GM04503 (cell line): ENCODE data around the gene RNF14.
"Not testable (repeated sequence)": the region's sequence is repeated elsewhere in the genome, so short reads cannot be mapped to it uniquely, and the experiment has no call there.

ENCODE experiments used
- DNase-seq: peaks from one replicate; pipeline ENCODE4 v3.0.0-alpha.2; 2012; ENCODE audit warnings: low read depth

The RNF14 gene, protein sequence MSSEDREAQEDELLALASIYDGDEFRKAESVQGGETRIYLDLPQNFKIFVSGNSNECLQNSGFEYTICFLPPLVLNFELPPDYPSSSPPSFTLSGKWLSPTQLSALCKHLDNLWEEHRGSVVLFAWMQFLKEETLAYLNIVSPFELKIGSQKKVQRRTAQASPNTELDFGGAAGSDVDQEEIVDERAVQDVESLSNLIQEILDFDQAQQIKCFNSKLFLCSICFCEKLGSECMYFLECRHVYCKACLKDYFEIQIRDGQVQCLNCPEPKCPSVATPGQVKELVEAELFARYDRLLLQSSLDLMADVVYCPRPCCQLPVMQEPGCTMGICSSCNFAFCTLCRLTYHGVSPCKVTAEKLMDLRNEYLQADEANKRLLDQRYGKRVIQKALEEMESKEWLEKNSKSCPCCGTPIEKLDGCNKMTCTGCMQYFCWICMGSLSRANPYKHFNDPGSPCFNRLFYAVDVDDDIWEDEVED

DNA sequence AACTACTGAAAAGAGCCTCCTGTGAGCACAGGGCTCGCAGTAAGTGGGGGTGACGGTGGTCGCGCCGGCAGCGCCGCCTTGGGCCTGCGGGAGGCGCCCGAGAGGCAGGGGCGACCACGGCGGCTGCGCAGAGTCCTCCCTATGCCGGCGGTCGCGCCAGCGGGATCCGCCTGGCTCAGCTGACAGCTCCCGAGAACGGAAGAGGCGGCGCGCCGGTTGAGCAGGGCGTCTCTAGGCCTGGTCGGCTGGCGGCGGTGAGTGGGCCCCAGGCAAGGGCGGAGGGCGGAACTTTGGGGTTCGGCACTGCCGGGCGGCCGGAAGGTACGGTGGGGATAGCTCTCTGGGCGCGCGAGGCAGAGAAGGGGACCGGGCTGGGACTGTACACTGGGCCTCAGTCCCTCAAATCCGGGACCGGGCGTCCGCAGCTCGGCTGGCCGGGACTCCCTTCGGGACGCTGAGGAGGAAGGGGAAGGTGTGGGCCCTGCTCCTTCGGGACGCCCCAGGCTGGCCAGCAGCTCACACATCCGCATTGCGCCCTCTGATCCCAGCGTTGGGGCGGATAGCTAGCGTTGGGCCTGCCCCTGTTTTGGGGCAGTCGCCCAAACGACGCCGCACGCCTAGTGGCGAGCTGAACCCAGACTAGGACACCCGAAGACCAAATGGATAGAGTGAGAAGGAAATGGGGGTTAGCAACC, at the start of gene RNF14:
Gene RNF14, plus strand, starts transcription at position 192 of the 695 bp plus-strand sequence. CDS start 4,484 bp downstream, outside the sequence.
- DNase-seq: peak; percentile 56

DNA sequence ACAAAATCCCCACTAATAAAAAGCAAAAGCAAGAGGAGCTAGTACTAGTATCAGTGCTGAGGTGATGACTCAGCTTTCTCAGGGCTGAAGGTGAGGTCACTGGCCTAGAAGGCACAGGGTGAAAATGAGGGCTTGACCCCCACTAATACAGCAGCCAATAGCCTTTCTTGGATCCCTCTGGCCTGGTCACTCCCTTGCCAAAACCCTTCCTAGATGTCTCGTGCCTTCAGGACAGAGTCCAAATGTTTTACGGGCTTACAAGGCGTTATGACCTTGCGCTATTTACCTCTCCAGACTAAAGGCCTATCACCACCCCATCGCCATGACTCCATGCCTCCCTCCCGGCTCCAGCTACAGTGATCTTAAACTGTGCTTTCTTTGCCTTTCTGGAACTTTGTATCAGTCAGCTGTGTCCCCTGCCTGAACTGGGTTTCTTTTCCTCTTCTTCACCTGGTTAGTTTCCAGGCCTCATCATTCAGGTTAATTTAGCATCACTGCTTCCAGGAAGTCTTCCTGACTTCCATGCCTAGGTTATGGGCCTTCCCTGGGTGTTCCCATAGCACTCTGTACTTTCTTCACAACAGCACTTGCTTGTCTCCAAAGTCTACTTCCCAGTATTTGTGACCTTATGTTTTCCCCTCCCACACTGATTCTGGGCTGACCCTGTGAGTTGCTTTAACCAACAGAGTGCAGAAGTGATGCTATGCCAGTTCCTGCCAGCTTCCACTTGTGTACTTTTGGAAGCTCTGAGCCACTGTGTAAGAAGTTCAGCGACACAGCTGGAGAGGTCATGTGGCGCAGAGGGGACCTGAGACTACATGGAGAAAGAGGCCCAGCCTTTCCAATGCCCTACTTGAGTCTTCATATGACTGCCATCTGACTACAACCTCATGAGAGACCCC, 49.4 kb upstream of the RNF14 start:
- no peak for DNase-seq

DNA sequence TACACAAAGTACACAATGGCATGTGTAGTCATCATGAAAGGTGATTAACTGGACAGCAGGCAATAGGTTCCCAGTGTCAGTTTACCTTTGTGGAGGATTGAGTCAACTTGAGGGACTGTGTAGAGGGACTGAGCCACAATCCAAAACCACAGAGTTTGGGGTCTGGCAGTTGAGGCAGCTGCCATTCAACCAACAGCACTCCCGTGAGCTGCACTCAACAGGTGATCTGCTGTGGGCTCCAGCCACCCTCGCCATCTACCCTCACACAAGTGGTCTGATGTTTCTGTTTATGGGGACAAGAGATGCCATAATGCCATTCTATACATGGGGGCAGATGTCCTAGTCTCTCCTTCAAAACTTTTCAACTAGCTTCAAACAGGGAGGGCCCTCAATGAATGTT, 48.1 kb upstream of the RNF14 start:
- no peak for DNase-seq

DNA sequence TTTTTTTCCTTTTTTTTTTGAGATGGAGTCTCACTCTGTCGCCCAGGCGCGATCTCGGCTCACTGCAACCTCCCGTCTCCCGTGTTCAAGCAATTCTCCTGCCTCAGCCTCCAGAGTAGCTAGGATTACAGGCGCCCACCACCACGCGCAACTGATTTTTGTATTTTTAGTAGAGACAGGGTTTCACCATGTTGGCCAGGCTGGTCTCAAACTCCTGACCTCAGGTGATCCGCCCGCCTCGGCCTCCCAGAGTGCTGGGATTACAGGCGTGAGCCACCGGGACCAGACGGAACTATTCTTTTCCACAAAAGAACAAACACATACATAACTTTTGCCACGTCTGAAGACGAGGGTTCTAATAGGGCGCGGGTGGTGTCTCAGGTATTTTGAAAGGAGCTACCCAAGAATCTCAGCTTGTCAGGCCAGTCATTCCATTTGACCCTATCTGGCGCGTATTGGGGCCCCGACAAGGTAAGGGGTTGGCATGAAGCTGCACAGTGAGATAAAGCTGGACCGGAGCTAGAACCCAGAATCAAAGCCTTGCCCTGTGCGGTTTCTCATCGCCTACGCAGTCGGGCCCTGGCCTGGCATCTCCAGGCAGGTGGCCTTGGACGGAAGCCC, 46.0 kb upstream of the RNF14 start:
- DNase-seq: not testable (repeated sequence)

DNA sequence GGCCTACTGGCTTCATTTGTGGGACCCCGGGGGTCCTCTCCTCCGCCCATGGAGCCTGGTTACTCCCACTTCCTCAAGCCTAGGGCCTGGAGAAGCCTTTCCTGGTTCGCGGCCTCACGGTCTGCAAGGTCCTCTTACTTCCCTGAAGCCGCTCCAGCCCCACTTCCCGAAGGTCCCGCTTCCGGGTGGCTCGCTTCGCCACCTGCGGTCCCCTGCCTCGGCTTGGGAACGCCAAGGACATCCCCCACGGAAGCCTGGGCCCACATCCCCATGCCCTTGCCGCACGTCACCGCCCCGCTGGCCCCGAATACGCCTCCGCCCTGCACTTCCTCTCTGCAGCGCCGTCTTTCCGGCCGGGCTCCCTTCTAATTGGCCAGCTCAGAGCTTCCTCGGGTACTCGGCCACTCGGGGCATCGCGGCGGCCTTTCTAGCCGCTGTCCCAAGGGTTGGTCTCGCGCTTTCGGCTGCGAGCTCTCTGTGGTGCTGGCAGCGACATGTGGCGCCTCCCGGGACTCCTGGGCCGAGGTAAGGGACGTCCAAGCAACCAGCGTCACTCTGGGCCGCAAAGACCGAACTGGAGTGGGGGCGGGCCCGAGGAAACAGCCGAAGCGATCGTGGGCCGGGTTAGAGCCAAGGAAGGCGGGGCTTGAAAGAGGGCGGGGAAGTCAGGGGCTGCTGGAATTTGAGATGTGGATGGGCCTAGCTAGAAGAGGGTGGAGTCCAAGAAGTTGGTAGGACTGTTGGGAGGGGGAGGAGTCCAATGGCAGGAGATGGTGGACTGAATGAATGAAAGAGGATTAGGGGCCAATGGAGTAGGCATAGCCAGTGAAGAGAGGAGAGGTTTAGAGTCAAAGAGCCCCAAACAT, 45.2 kb upstream of the RNF14 start, which contains the start of gene DELE1:
Gene DELE1, plus strand, starts transcription at position 424 of the 866 bp plus-strand sequence. Its CDS starts 71 bp downstream, at position 495.
- peak; percentile 80 for DNase-seq

DNA sequence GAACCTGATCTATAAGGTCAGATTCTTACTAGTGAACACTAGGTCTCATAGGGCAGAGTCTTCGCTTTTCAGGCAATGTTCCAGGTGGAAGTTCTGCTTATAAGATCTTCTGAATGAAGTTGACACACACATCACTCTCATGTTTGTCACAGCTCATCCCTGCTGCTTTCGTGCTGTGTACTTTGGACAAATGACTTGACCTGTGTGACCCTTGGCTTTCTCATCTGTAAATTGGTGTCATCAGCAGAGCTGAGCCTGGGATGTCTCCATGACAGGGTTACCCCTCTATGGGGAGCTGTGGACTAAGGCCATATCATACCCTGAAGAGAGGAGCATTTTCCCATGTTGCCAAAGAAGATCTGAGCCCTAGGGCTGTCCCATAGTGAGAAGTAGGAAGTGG, 42.5 kb upstream of the RNF14 start:
- no peak for DNase-seq

DNA sequence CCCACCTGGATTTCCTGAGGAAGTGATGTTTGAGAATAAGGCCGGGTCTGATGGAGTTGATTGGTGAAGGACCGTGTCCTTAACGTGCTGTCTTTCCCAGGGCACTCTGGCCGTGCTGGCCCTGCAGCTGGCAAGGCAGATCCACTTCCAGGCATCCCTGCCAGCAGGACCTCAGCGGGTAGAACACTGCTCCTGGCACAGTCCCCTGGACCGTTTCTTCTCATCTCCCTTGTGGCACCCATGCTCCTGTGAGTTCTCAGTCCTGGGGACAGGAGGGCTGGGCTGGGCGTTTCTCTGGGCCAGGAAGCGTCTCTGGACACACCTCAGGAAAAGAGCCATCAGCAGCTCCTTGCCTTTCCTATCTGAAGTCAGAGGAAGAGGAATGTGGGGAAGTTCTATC, 40.9 kb upstream of the RNF14 start:
- DNase-seq: no peak

DNA sequence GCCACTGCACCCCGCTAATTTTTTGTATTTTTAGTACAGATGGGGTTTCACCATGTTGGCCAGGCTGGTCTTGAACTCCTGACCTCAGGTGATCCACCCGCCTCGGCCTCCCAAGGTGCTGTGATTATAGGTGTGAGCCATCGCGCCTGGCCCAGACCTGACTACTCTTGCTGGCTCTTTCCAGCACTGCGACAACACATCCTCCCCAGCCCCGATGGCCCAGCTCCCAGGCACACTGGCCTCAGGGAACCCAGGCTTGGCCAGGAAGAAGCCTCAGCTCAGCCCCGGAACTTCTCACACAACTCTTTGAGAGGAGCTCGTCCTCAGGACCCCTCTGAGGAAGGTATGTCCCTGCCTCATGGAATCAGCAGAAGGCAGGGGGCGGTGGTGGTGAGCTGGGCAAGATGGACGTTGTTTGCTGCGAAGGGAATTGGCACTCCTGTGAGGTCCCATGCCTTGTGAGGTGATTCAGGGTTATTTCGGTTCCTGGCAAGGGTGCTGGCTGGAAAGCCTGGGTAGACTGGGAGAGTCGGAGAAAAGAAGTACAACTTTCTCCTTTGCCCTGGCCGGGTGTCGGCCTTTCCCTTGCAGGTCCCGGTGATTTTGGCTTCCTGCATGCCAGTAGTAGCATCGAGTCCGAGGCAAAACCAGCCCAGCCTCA, 39.4 kb upstream of the RNF14 start:
- DNase-seq: no peak

DNA sequence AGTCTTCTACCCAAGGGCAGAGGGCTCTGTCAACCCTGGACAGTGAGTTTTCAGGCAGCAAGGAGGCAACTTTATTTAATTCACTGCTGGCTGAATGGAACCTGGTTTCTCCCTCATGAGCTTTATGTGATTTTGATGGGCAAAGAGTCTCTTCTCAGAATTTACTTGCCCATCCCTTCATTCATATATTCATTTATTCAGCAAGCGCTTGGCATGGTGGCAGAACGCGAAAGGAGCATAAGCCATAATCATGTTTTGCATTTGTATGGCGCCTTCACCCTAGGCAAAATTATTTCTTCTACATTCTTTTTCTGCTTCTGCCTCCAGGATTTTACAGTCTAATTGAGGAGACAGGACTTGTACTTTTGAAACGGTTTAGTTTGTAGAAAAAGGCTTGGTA, 37.2 kb upstream of the RNF14 start:
- no peak for DNase-seq

DNA sequence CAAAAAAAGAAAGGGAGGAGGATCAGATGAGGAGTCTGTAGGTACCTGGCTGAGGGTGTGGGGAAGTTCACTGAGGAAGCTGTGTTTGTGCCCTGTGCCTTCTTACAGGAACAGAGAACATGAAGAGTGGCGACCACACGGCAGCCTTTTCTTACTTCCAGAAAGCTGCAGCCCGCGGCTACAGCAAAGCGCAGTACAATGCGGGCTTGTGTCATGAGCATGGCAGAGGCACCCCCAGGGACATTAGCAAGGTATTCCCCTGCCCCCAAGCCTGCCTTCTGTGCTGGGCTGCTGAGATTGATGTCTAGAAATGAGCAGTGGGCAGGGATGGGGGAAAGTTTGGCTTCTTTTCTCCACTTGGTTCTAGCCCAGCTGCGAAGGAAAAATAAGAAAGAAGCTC, 35.8 kb upstream of the RNF14 start:
- no peak for DNase-seq

DNA sequence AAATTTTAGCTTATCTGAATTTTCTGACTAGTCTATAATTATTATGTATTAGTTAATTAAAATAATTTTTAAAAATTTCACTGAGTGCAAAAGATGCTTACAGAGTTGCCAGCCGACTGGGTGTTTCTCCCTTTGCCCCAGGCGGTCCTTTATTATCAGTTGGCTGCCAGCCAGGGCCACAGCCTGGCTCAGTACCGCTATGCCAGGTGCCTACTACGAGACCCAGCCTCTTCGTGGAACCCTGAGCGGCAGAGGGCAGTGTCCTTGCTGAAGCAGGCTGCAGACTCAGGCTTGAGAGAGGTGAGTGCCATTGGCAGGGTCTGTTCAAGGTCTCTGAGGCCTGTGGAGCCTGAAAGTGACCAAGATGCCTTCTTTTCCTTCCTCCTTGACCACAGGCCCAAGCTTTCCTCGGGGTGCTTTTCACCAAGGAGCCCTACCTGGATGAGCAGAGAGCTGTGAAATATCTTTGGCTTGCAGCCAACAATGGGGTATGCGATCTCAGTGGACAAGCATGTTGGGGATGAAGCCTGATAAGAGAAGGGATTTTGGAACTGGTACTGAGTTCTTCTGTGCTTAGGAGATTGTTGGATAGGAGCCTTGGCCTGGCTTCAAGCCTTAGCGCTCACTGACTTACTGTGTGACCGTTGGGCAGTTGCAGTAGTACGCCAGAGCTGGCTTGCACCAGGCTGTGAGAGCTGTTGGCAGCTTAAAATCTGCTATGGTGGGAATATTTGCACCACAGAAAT, 34.6 kb upstream of the RNF14 start:
- no peak for DNase-seq

DNA sequence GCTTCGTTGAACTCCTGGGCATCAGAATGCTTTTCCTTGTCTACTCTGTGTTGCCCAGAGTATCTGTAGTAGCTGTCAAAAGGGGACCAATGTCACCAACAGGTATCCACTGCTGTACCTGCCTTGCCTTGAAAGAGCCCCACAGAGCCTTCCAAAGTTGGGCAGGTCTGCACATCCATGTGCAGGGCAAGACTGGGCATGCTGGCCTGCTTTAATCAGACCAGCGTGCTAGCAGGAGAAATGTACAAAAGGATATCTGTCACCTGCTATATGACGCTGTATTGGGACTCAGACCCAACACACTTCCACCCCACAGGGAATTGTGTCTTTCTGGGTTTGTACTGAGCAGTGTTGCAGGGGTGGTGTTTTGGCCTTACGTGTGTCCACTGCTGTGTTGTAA, 33.4 kb upstream of the RNF14 start:
- no peak for DNase-seq

DNA sequence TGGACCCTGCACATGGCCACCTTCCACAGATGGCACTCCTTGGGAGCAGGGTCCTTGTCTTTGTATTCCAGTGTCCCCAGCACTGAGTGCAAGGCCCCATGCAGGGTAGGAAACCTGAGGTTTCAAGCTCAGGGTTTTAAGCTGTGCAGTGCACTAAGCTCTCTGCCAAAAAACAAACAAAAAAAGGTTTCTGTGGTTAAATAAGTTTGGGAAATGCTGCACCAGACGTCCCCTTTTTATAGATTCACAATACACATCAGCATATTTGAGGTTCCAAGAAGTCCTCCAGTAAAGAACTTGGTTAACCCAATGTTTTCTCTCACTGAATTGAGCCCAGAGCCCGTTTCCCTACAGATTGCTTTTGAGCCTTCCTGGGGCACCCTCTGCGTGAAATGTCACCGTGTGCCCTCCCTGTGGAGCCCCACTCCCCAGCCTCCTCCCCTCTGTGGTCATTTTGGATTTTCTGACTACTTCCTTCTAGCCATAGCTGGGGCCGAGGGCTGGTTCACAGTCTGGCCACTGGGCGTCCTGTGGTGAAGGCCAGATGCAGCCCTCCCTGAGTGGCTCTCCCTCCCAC, 28.1 kb upstream of the RNF14 start:
- peak; percentile 32 for DNase-seq

DNA sequence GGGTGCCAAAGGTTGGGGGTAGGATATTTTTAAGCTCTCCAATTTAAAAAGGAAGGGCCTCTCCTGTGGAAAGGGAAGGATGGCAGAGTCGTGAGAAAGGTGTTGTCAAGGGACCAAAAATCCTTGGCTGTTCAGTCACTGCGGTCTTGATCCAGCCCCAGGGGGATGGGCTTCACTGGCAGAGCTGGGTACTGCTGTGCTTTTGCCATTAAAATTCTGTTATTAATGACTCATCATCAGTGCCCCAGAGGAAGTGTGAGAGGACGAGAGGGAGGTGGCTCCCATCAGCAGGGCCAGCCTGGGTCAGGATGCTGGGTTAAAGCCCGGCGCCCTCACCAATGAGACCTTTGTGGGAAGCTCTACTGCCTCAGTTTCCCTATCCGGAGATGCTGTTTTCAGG, 27.6 kb upstream of the RNF14 start:
- DNase-seq: no peak

DNA sequence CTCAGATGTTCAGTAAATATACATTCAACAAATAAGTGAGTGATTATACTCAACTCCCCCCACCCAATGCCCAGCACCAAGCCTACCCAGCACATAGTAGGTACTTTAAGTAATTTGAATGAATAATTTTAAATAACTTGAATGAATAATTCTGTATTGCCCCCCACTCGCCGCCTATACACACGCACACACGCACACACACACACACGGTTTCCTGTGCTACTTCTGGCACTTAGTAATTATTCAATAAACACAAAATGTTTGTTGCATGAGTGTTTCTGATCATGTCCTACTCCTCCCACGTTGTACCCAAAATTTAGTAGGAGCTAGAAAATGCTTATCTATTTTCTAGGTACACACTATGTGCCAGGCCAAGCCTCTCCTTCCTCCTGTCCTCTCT, 27.1 kb upstream of the RNF14 start:
- DNase-seq: no peak

DNA sequence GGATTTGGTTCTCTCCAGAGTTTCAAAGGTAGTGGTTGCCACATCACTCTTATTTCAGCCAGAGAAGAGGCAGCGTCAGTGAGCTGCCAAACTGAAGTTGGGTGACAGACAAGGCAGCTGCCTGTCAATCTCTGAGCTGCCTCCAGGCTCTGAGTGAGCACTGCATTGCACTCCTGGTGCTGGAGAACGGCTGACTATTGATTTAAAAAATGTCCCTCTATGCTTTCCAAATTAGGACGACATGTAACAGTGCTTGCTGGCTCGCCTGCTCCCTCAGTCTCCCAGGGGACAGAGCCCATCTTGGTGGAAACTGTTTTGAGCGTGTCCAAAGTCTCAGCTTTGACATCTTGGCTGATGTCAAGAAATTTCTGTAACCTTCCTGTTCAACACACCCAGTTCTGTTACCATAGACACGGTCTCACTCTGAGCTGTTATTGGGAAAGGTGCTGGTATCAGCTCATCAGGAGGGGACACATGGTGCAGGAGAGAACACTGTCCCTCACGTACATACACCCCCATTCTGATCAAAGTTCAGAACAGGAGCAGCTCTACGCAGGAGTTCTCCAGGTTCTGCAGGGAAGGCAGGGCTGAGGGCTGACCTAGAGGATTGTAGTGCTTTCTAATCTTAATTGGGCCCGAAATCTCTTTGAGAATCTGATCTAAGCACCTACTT, 26.6 kb upstream of the RNF14 start:
- DNase-seq: no peak

DNA sequence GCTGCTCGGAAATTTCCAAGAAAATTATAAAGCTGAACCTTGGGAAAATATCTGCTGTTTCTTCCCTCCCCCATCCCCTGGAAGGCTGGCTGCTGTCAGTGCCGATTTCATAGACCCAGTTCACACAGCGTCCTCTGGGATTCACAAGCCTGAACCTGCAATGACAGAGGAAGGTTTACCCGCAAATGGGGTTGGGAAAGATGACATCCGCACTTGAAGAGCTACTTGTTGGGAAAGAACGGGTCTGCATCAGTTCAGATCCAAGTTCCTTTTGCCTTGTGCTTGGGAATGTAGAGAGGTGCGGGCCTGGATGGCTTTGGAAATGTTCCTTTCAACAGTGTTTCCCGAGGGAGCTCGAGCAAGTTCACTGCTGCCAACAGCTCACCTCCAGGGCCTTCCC, 24.8 kb upstream of the RNF14 start:
- no peak for DNase-seq

DNA sequence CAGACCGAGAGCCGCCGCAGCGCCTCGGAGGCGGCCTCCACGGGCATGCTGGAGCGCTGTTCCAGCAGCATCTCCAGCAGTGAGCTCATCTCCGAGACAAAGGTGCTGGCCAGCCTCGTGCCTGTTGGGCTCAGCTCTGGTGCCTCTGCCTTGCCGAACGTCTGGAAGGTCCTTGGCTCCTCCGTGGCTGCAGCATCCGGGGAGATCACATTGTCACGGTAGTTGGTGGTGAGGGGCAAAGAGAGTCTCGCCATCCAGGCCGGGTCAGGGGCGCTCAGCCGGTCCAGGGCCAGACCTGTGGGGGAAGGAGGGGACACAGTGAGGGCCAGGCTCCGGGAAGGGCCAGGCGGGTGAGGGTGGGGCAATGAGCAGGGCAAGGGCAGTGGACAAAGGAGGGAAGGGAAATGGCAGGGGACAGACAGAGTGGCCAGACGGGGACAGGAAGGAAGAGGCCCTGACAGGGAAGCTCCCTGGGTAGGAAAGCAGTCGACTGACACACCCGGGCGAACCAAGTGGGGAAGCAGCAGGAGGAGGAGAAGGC, 23.3 kb upstream of the RNF14 start:
- no peak for DNase-seq
